Neural cell (in vitro differentiated cells): ENCODE measurements around the gene LAMTOR1. TPM values are rescaled to one million over a fixed set of nuclear protein-coding genes. Genes with fewer than 3 reads are reported as not detected.

ENCODE experiments used
- polyA plus RNA-seq: library from polyadenylated mRNA; depleted of rRNA; stranded (reverse); fragments of >200 nt; gene quantifications from 2 replicates; pipeline ENCODE4 v1.2.3, GENCODE V29; 2014
- small RNA-seq, 3 experiments: library from RNA; depleted of rRNA; stranded (forward); fragments of <200 nt; gene quantifications; one replicate each; pipeline ENCODE3, GENCODE V24; 2012

The LAMTOR1 gene
- polyA plus RNA-seq, 1 donor from 2014 or later: 108 TPM

Small RNA genes lying within 50 kb of the gene (small RNA-seq; reads per million reads assigned to genes)
- gene MIR3165: 0 to 0.39 (median 0) reads per million in 3 experiments
- gene RNU6-72P: 0 reads per million in 3 experiments

Other genes with a start within 250 kb of the LAMTOR1 start
- gene DEFB131B, start 224.8 kb downstream of the LAMTOR1 start, polyA plus RNA-seq: not detected in 2 replicates
- 4.4 and 6.3 TPM in 2 replicates for gene XNDC1N, start 174.7 kb downstream of the LAMTOR1 start, polyA plus RNA-seq
- 19.2 and 21.2 TPM in 2 replicates for gene RNF121, start 174.3 kb downstream of the LAMTOR1 start, polyA plus RNA-seq
- 3.1 and 3.2 TPM in 2 replicates for gene IL18BP, start 104.4 kb downstream of the LAMTOR1 start, polyA plus RNA-seq
- 116 and 157 TPM in 2 replicates for gene NUMA1, start 22.8 kb downstream of the LAMTOR1 start, polyA plus RNA-seq
- gene LRRC51, start 22.4 kb downstream of the LAMTOR1 start, polyA plus RNA-seq: 20.8 and 21.3 TPM in 2 replicates
- gene TOMT, start 2.6 kb upstream of the LAMTOR1 start, polyA plus RNA-seq: 0.52 and 0.76 TPM in 2 replicates
- 52.8 and 64.6 TPM in 2 replicates for gene ANAPC15, start 9.4 kb upstream of the LAMTOR1 start, polyA plus RNA-seq
- gene FOLR3, start 32.4 kb upstream of the LAMTOR1 start, polyA plus RNA-seq: not detected in 2 replicates
- not detected in 2 replicates for gene FOLR1, start 88.8 kb upstream of the LAMTOR1 start, polyA plus RNA-seq
- gene FOLR2, start 113.5 kb upstream of the LAMTOR1 start, polyA plus RNA-seq: not detected in 2 replicates
- 1.5 and 2.0 TPM in 2 replicates for gene INPPL1, start 121.5 kb upstream of the LAMTOR1 start, polyA plus RNA-seq
- not detected in 2 replicates for gene PHOX2A, start 140.9 kb upstream of the LAMTOR1 start, polyA plus RNA-seq